Fibroblast of lung (primary cell): Measurements from ENCODE around the gene ZSWIM7.

Experiments
- CTCF ChIP-seq, 2 donors: IDR thresholded peaks in 1 of 2; conservative IDR thresholded peaks in 1 of 2; 1 replicate in 1 of 2; 2 replicates in 1 of 2; pipeline ENCODE4 v1.5.1; 2011 to 2012; ENCODE audit warnings: low read length in 2 of 2, control low read depth in 1 of 2, inconsistent platforms in 1 of 2, low read depth in 1 of 2, mild to moderate bottlenecking in 1 of 2
- EZH2 ChIP-seq: IDR thresholded peaks from 2 replicates; pipeline ENCODE4 v1.5.1; 2012; ENCODE audit warnings: low read length, control low read depth, mild to moderate bottlenecking; ENCODE audit errors: missing control alignments

DNA sequence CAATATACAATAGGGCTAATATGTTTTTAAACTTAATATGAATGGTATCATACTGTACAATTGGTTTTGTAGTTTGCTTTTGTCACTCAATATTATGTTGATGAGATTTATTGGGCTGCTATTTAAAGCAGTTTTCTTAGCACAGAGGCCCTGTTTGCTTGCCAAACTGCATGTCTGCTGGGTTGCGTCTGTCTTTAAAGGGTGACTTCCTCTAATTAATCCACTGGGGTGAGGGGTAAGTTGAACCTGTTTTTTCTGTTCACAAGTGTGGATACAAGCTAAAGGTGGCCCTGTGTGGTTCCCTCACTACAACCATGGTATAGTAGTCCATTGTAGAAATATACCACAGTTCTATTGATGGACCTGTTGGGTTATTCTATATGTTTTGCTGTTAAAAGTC is 19.8 kb upstream of the ZSWIM7 start:
- TF ChIP-seq CTCF (conservative IDR thresholded peaks at IDR 0.05 in 1 of 2, IDR thresholded peaks at IDR 0.05 in 1 of 2; ENCODE audit: low read depth in 1 of 2, low read length in 2 of 2) (no peak), EZH2 (no peak)
